Ovary (tissue), 9 donors: ENCODE results near the gene RANBP9. TPM values are rescaled to one million over a fixed set of nuclear protein-coding genes. Genes with fewer than 3 reads are reported as not detected.

Experiments
- DNase-seq, 5 donors: peaks; one replicate each; pipeline ENCODE4 v3.0.0-alpha.2; 2019 to 2020
- H3K27ac ChIP-seq, 2 donors: fragments of 200-600 bp; one replicate each; pipeline versions ENCODE4 v1.5.1 to v1.8.0; 2019 to 2022
- H3K27me3 ChIP-seq: fragments of 200-600 bp; one replicate; pipeline ENCODE4 v1.8.0; 2022
- H3K36me3 ChIP-seq: fragments of 200-600 bp; sonication (generic); one replicate; pipeline ENCODE4 v1.5.1; 2019
- H3K4me1 ChIP-seq: one replicate; pipeline ENCODE4 v1.8.1; 2013; ENCODE audit warnings: mild to moderate bottlenecking, moderate library complexity; ENCODE audit not compliant: insufficient read depth
- H3K4me3 ChIP-seq: fragments of 200-600 bp; sonication (generic); one replicate; pipeline ENCODE4 v1.5.1; 2017
- H3K9me3 ChIP-seq, 2 donors: fragments of 200-600 bp in 1 of 2; sonication (generic) in 1 of 2; one replicate each; pipeline versions ENCODE4 v1.5.1 to v1.8.1; 2013 to 2019; ENCODE audit warnings: mild to moderate bottlenecking in 1 of 2, moderate library complexity in 1 of 2
- CTCF ChIP-seq, 3 donors: fragments of 450-650 bp in 2 of 3; fragments of 200-600 bp in 1 of 3; IDR thresholded peaks; one replicate each; pipeline versions ENCODE4 v1.5.1 to v1.8.0; 2016 to 2022; ENCODE audit warnings: antibody characterized with exemption in 3 of 3, mild to moderate bottlenecking in 1 of 3
- EP300 ChIP-seq: sonication (generic); formaldehyde crosslinking; IDR thresholded peaks from one replicate; pipeline ENCODE4 v1.6.1; 2017; ENCODE audit warnings: antibody characterized with exemption
- POLR2A ChIP-seq: fragments of 450-650 bp; IDR thresholded peaks from one replicate; pipeline ENCODE4 v1.6.1; 2017; ENCODE audit warnings: antibody characterized with exemption, mild to moderate bottlenecking, moderate library complexity
- WGBS, 3 donors: extraction: QIAGEN DNeasy Blood & Tissue Kit in 1 of 3; methylation state at CpG; one replicate each; pipeline versions ENCODE4 v1.1.5 to v1.1.7; 2013 to 2017; 5-methylcytosine and 5-hydroxymethylcytosine counted together
- intact Hi-C, 4 donors: fragments of 100-400 bp; cut with DNase I; formaldehyde crosslinking; loops; one replicate each; pipeline versions ENCODE4 v1.11.0 to v1.15.1; 2022 to 2023
- polyA plus RNA-seq, 2 donors: library from polyadenylated mRNA; stranded (reverse); fragments of 200-250 nt in 1 of 2; fragments of 350-450 nt in 1 of 2; fragmentation: Illumina TruSeq in 1 of 2; extraction: RNeasy Lipid Tissue Mini Kit (QIAGEN cat#74804) in 1 of 2; gene quantifications; one replicate each; pipeline ENCODE4 v1.2.3, GENCODE V29; 2013 to 2014
- total RNA-seq, 7 donors: library from RNA; depleted of rRNA in 2 of 7; stranded (reverse); fragments of >200 nt in 2 of 7; fragmentation: NEBNext Ultra II Directional in 3 of 7; extraction: Animal tissue kit (Norgen Biotek cat#: 25700) in 3 of 7; gene quantifications; one replicate each; pipeline versions ENCODE4 v1.1.0 to v1.2.4, GENCODE V29; 2016 to 2023
- donor health status: DM: no; HTN: no; CAD: no; lungs with moderate emphysema.
- donor health status: DM: no; HTN: no; CAD: no.
- donor health status: Bipolar disorder and iron deficiency.
- donor health status: DM: yes; HTN: yes; CAD: no.
- donor health status: DM: no; HTN: no; CAD: no.
- donor health status: DM: yes; HTN: yes; CAD: no.

RANBP9 gene
- total and polyA plus RNA-seq, 9 donors: 24.8 to 50.6 (median 37.0) TPM

- no peak for DNase-seq
- H3K27ac ChIP-seq: no peak overlapping the region
- WGBS, 3 donors: 94 to 95% (median 95%) methylated on average over 39 of the region's 39 CpGs
- intact Hi-C loops: loop anchor here in 2 of 4 donors (5.0 to 10.0 kb wide), 2 partner anchors 46 to 102 kb away; partner anchors contain the start of gene NOL7 (in 1 of the 2)
- H3K4me1 ChIP-seq: peaks cover 1% of the 10 kb centered on the region
- no peaks in the 10 kb centered on the region for H3K36me3 ChIP-seq
- no peak overlapping the region for H3K4me3 ChIP-seq
- no peaks in the 10 kb centered on the region for H3K27me3 ChIP-seq
- TF ChIP-seq CTCF (IDR thresholded peaks at IDR 0.05) (no peak), EP300 (no peak), POLR2A (no peak)
- H3K9me3 ChIP-seq: no peaks in the 10 kb centered on the region
These were observed 4.8 kb upstream of the RANBP9 start for GRCh38 chr6:13716225-13716954.

- 80 to 90% (median 86%) methylated on average over 3 of the region's 3 CpGs for WGBS, 3 donors
- no peaks in the 10 kb centered on the region for H3K36me3 ChIP-seq
- H3K4me3 ChIP-seq: no peak overlapping the region
- no peak for TF ChIP-seq POLR2A
- TF ChIP-seq EP300: no peak
- no peak for TF ChIP-seq CTCF (IDR thresholded peaks at IDR 0.05)
- no peak for DNase-seq
- no peaks in the 10 kb centered on the region for H3K9me3 ChIP-seq
- no peaks in the 10 kb centered on the region for H3K27me3 ChIP-seq
- H3K4me1 ChIP-seq: peaks cover 1% of the 10 kb centered on the region
- no peak overlapping the region for H3K27ac ChIP-seq
- intact Hi-C loops: loop anchor here in 2 of 4 donors (5.0 to 10.0 kb wide), 2 partner anchors 47 to 101 kb away; partner anchors contain the start of gene NOL7 (in 1 of the 2)
These were observed 3.8 kb upstream of the RANBP9 start for GRCh38 chr6:13715444-13715883.

GRCh38 chr6:13712599-13712898, 914 bp upstream of the RANBP9 start:
- H3K36me3 ChIP-seq: no peaks in the 10 kb centered on the region
- intact Hi-C loops: loop anchor here in 3 of 4 donors (2.0 to 10.0 kb wide), 3 partner anchors 48 to 100 kb away; partner anchors contain the start of gene NOL7 (in 1 of the 3)
- WGBS, 3 donors: 0 to 1% (median 1%) methylated on average over 4 of the region's 4 CpGs
- peak overlapping the region; percentile 72 for H3K4me3 ChIP-seq
- peak overlapping the region; percentile 90 to 98 for H3K27ac ChIP-seq
- H3K27me3 ChIP-seq: no peaks in the 10 kb centered on the region
- TF ChIP-seq POLR2A (no peak), EP300 (no peak), CTCF (IDR thresholded peaks at IDR 0.05) (no peak)
- DNase-seq: peak in 1 of 5 donors; percentile 28
- peaks cover 4% of the 10 kb centered on the region for H3K4me1 ChIP-seq
- no peaks in the 10 kb centered on the region for H3K9me3 ChIP-seq

- Histone ChIP-seq H3K36me3 (no peaks in the 10 kb centered on the region), H3K4me3 (peak overlapping the region; percentile 72), H3K27ac (peak overlapping the region; percentile 90 to 98), H3K4me1 (peaks cover 7% of the 10 kb centered on the region), H3K27me3 (no peaks in the 10 kb centered on the region), H3K9me3 (no peaks in the 10 kb centered on the region)
- intact Hi-C loops: loop anchor here in 2 of 4 donors (5.0 to 10.0 kb wide), 2 partner anchors 97 to 99 kb away; partner anchors contain the start of gene NOL7 (in 1 of the 2)
- no peak for DNase-seq
- 0 to 1% (median 0%) methylated on average over 41 to 62 of the region's 62 CpGs for WGBS, 3 donors
- peak in 2 of 3 donors; percentile 20 to 39 for TF ChIP-seq CTCF (IDR thresholded peaks at IDR 0.05)
- TF ChIP-seq EP300: no peak
- TF ChIP-seq POLR2A: no peak
These were observed 307 bp downstream of the RANBP9 start for GRCh38 chr6:13711324-13711732.
